Esophagus (tissue), 2 donors: ENCODE measurements around the gene DCP1B. TPM values are rescaled to one million over a fixed set of nuclear protein-coding genes. Genes with fewer than 3 reads are reported as not detected.

ENCODE experiments used
- H3K27ac ChIP-seq, 2 donors: one replicate each; pipeline ENCODE4 v1.5.1; 2013; ENCODE audit warnings: low read depth in 2 of 2, mild to moderate bottlenecking in 2 of 2, inconsistent platforms in 1 of 2, low read length in 1 of 2, moderate library complexity in 1 of 2
- H3K27me3 ChIP-seq, 2 donors: one replicate each; pipeline ENCODE4 v1.6.1; 2013; ENCODE audit warnings: low read length in 2 of 2, control low read depth in 1 of 2, mild to moderate bottlenecking in 1 of 2; ENCODE audit not compliant: insufficient read depth in 2 of 2, control insufficient read depth in 1 of 2
- H3K36me3 ChIP-seq, 2 donors: one replicate each; pipeline ENCODE4 v1.6.1; 2013; ENCODE audit warnings: low read length in 1 of 2; ENCODE audit not compliant: control insufficient read depth in 2 of 2, insufficient read depth in 2 of 2
- H3K4me1 ChIP-seq, 2 donors: one replicate each; pipeline ENCODE4 v1.6.1; 2013; ENCODE audit warnings: low read length in 1 of 2; ENCODE audit not compliant: control insufficient read depth in 2 of 2, insufficient read depth in 2 of 2
- H3K4me3 ChIP-seq, 2 donors: one replicate each; pipeline ENCODE4 v1.5.1; 2013; ENCODE audit warnings: low read length in 2 of 2, mild to moderate bottlenecking in 2 of 2, low read depth in 1 of 2, moderate library complexity in 1 of 2
- H3K9me3 ChIP-seq, 2 donors: one replicate each; pipeline ENCODE4 v1.6.1; 2013; ENCODE audit warnings: mild to moderate bottlenecking in 2 of 2, low read depth in 1 of 2, low read length in 1 of 2, moderate library complexity in 1 of 2; ENCODE audit not compliant: control insufficient read depth in 2 of 2, insufficient read depth in 1 of 2
- WGBS, 2 donors: extraction: QIAGEN DNeasy Blood & Tissue Kit; methylation state at CpG; one replicate each; pipeline ENCODE4 v1.1.7; 2013; 5-methylcytosine and 5-hydroxymethylcytosine counted together
- polyA plus RNA-seq, 2 donors: library from polyadenylated mRNA; stranded (reverse); fragments of 200-250 nt; gene quantifications; one replicate each; pipeline ENCODE4 v1.2.3, GENCODE V29; 2013
- donor health status: healthy with polysubstance abuse.
- donor health status: Bipolar disorder and iron deficiency.

DCP1B gene
- polyA plus RNA-seq, 2 donors, result 2.6 to 5.2 TPM

DNA sequence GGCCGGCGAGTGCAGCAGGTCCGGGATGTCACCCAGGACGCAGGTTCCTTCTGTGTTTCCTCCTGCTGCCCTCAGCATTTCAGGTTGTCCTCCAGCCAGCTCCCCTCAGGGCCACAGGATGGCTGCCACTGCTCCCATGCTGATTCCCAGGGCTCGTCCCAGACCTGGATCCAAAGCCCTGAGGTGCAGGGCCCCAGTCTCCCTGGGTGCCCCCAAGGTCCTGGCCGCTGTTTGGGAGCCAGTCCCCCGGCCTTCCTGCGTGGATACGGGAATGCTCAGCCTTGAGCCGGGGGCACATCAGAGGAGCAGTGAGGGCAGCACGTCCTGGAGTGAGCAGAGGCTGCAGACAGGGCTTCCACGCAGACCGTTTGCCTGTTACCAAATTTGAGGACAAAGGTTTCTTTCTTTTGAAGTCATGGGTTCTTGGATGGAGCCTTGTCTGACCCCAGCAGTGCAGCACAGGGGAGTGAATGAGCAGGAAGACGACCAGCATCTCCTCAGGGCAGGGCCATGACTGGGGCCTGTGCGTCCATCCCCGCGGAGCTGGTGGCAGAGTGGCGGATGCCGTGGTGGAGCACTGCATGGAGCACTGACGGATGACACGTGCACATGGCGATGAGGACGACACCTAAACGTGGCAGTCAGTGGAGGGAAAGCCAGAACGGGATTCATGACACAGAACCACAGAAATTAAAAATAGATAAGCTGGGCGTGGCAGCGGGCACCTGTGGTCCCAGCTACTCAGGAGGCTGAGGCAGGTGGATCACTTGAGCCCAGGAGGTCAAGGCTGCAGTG is 73.3 kb downstream of the DCP1B start:
- Histone ChIP-seq H3K4me3 (no peak overlapping the region), H3K27me3 (no peaks in the 10 kb centered on the region), H3K9me3 (no peaks in the 10 kb centered on the region), H3K4me1 (peaks cover 7 to 9% of the 10 kb centered on the region in 2 donors), H3K36me3 (no peaks in the 10 kb centered on the region), H3K27ac (no peak overlapping the region)
- 84 to 87% methylated on average over 27 of the region's 27 CpGs for WGBS, 2 donors

GRCh38 chr12:1929985-1930802 is 74.1 kb downstream of the DCP1B start:
- Histone ChIP-seq H3K4me3 (no peak overlapping the region), H3K4me1 (peaks cover 4 to 5% of the 10 kb centered on the region in 2 donors)

DNA sequence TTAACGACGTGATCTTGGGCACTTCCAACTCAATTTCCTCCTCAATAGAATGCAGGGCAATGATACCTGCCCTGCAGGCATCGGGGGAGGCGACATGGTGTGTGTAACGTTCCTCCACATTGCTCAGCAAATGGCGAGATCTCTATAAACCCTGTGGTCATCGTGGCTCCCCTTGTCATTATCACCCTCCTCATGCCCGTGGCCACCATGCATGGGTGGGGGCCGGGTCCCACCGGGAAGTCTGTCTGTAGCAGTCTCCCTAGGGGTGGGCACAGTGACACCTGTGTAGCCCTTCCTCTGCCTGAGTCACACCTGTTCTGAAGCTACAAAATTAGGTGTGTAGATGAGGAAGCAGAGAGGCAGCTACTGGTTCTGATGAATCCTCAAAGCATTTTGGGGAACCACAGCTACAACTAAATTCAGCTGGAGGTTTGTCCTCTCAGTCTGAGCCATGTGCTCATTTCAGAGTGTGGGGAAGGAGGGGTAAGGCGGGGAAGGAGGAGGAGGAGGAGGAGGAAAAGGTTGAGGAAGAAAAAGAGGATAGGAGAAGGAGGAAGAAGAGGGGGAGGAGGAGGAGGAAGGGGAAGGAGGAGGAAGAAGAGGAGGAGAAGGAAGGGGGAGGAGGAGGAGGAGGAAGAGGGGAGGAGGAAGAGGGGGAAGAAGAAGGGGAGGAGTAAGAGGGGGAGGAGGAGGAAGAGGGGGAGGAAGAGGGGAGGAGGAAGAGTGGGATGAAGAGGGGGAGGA is 74.8 kb downstream of the DCP1B start:
- H3K27me3 ChIP-seq, result no peaks in the 10 kb centered on the region
- H3K27ac ChIP-seq, result no peak overlapping the region
- WGBS, 2 donors, result 80% methylated on average over 11 of the region's 11 CpGs
- no peak overlapping the region for H3K4me3 ChIP-seq
- H3K36me3 ChIP-seq, result no peaks in the 10 kb centered on the region
- no peaks in the 10 kb centered on the region for H3K9me3 ChIP-seq
- peaks cover 4 to 5% of the 10 kb centered on the region in 2 donors for H3K4me1 ChIP-seq

More at GRCh38 chr12:1929985-1930802, 74.1 kb downstream of the DCP1B start:
- 73 to 79% methylated on average over 8 to 11 of the region's 11 CpGs for WGBS, 2 donors
- H3K27ac ChIP-seq, result no peak overlapping the region
- no peaks in the 10 kb centered on the region for H3K9me3 ChIP-seq
- H3K27me3 ChIP-seq, result no peaks in the 10 kb centered on the region
- no peaks in the 10 kb centered on the region for H3K36me3 ChIP-seq

DNA sequence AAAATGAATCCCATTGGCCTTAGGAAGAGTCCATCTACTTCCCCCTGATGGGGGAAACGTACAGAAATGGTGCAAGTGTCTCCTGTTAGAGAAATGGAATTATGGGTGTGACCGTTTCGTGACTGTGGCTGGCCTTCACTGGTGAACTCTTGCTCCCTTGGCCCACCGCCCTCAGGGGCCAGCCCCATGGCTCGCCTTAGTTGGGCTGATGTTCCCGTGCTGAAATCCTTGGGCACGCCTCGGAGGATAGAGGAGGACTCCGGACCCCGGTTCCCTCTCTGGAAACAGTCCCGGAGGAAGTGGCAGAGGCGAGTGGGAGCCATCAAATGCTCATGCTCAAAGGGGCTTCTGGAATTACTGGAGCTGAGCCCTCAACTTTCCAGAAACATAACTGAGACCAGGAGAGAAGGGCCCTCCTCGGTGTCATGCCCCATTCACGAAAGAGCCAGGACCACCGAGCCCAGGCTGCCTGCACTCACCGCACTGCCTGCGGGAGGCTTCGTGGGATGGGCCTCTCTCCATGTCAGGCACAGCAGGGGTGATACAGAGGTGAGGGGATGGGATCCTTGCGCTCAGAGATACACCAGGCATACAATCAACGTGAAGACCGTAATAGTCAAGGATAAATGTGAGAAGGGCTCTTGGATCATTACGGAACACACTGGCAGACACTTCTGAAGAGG is 75.7 kb downstream of the DCP1B start:
- 89% methylated on average over 22 of the region's 22 CpGs for WGBS, 2 donors
- H3K27ac ChIP-seq, result no peak overlapping the region
- H3K4me3 ChIP-seq, result no peak overlapping the region
- no peaks in the 10 kb centered on the region for H3K27me3 ChIP-seq
- H3K9me3 ChIP-seq, result peaks cover 0 to 2% of the 10 kb centered on the region in 2 donors
- peaks cover 3 to 5% of the 10 kb centered on the region in 2 donors for H3K4me1 ChIP-seq
- no peaks in the 10 kb centered on the region for H3K36me3 ChIP-seq

- H3K36me3 ChIP-seq, result no peaks in the 10 kb centered on the region
- no peak overlapping the region for H3K4me3 ChIP-seq
- no peak overlapping the region for H3K27ac ChIP-seq
- peaks cover 0 to 2% of the 10 kb centered on the region in 2 donors for H3K9me3 ChIP-seq
- H3K27me3 ChIP-seq, result no peaks in the 10 kb centered on the region
- peaks cover 0 to 5% of the 10 kb centered on the region in 2 donors for H3K4me1 ChIP-seq
- WGBS, 2 donors, result 49 to 57% methylated on average over 15 of the region's 15 CpGs
These were observed 76.4 kb downstream of the DCP1B start for GRCh38 chr12:1927751-1928351.

DNA sequence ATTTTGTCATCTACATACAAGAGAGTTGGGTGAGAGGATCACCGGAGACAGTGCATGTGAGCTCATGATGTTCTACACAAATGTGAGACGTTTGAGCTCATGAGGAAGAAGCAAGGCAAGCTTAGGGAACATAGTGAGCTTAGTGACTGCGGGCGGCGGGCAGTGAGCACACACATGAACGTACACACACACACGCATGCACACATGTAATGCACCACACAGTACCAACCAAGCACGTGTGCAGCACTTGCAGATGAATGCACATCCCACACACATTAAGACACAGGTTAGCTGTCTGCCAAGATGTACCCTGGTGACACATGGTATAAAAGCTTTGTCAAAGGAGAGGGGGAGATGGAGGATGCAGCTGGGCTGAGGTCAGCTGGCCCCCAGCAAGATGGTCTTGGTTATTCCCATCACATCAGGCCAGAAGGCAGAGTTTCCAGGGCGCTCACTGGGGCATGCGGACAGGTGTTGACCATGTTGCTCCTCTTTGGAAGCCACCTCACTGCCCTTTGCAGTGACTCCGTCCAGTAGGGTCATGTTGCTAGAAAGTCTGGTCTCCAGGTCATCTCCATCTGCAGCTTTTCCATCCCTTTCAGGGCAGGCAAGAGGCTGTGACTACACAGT is 77.1 kb downstream of the DCP1B start:
- Histone ChIP-seq H3K9me3 (peaks cover 0 to 2% of the 10 kb centered on the region in 2 donors), H3K4me3 (no peak overlapping the region), H3K27ac (no peak overlapping the region), H3K27me3 (no peaks in the 10 kb centered on the region), H3K36me3 (no peaks in the 10 kb centered on the region), H3K4me1 (peaks cover 0 to under 1% of the 10 kb centered on the region in 2 donors)
- 91 to 92% methylated on average over 11 of the region's 11 CpGs for WGBS, 2 donors

GRCh38 chr12:1926251-1926657 is 78.0 kb downstream of the DCP1B start:
- Histone ChIP-seq H3K9me3 (peaks cover 0 to 2% of the 10 kb centered on the region in 2 donors), H3K27me3 (no peaks in the 10 kb centered on the region), H3K27ac (no peak overlapping the region), H3K4me1 (no peaks in the 10 kb centered on the region), H3K4me3 (no peak overlapping the region), H3K36me3 (no peaks in the 10 kb centered on the region)
- WGBS, 2 donors, result 78 to 82% methylated on average over 7 of the region's 7 CpGs

- Histone ChIP-seq H3K27ac (no peak overlapping the region), H3K4me1 (no peaks in the 10 kb centered on the region), H3K4me3 (no peak overlapping the region), H3K27me3 (no peaks in the 10 kb centered on the region), H3K36me3 (no peaks in the 10 kb centered on the region), H3K9me3 (peaks cover 0 to 2% of the 10 kb centered on the region in 2 donors)
- WGBS, 2 donors, result 72 to 76% methylated on average over 3 of the region's 3 CpGs
These were observed 78.6 kb downstream of the DCP1B start for GRCh38 chr12:1925684-1926006.
